Fibroblast of lung (primary cell): ENCODE data around the gene PPP1R18.

ENCODE experiments used
- CTCF ChIP-seq, 2 donors: IDR thresholded peaks in 1 of 2; conservative IDR thresholded peaks in 1 of 2; 1 replicate in 1 of 2; 2 replicates in 1 of 2; pipeline ENCODE4 v1.5.1; 2011 to 2012; ENCODE audit warnings: low read length in 2 of 2, control low read depth in 1 of 2, inconsistent platforms in 1 of 2, low read depth in 1 of 2, mild to moderate bottlenecking in 1 of 2
- EZH2 ChIP-seq: IDR thresholded peaks from 2 replicates; pipeline ENCODE4 v1.5.1; 2012; ENCODE audit warnings: low read length, control low read depth, mild to moderate bottlenecking; ENCODE audit errors: missing control alignments

- TF ChIP-seq EZH2: no peak
- peak; percentile 84 to 92 for TF ChIP-seq CTCF (conservative IDR thresholded peaks at IDR 0.05 in 1 of 2, IDR thresholded peaks at IDR 0.05 in 1 of 2; ENCODE audit: low read depth in 1 of 2, low read length in 2 of 2)
Observed at GRCh38 chr6:30672445-30673253, 13.8 kb downstream of the PPP1R18 start, which contains the start of gene DHX16.
